Uterus (tissue), 4 donors: ENCODE results near the gene MPPED1. TPM values are rescaled to one million over a fixed set of nuclear protein-coding genes. Genes with fewer than 3 reads are reported as not detected.

ENCODE experiments used
- DNase-seq, 2 donors: peaks; one replicate each; pipeline ENCODE4 v3.0.0-alpha.2; 2019 to 2020
- H3K27ac ChIP-seq, 2 donors: fragments of 200-600 bp; sonication (generic); 1 replicate in 1 of 2; 2 replicates in 1 of 2; pipeline ENCODE4 v1.5.1; 2016 to 2018
- H3K27me3 ChIP-seq, 2 donors: fragments of 200-600 bp; sonication (generic); one replicate each; pipeline ENCODE4 v1.5.1; 2018 to 2019; ENCODE audit warnings: control low read depth in 1 of 2
- H3K36me3 ChIP-seq, 2 donors: fragments of 200-600 bp; sonication (generic); one replicate each; pipeline ENCODE4 v1.5.1; 2019; ENCODE audit warnings: control low read depth in 1 of 2
- H3K4me1 ChIP-seq, 2 donors: fragments of 200-600 bp; sonication (generic); one replicate each; pipeline ENCODE4 v1.5.1; 2018 to 2019; ENCODE audit warnings: control low read depth in 1 of 2
- H3K4me3 ChIP-seq, 2 donors: fragments of 200-600 bp; sonication (generic); 1 replicate in 1 of 2; 2 replicates in 1 of 2; pipeline ENCODE4 v1.5.1; 2018 to 2019; ENCODE audit warnings: mild to moderate bottlenecking in 1 of 2
- H3K9me3 ChIP-seq, 2 donors: fragments of 200-600 bp; sonication (generic); one replicate each; pipeline ENCODE4 v1.5.1; 2019; ENCODE audit warnings: control low read depth in 1 of 2
- POLR2A ChIP-seq, 2 donors: fragments of 450-650 bp; IDR thresholded peaks; one replicate each; pipeline ENCODE4 v1.6.1; 2016; ENCODE audit warnings: antibody characterized with exemption in 2 of 2, mild to moderate bottlenecking in 1 of 2, moderate library complexity in 1 of 2
- intact Hi-C: fragments of 100-400 bp; cut with DNase I; formaldehyde crosslinking; loops from one replicate; pipeline ENCODE4 v1.15.1; 2023; ENCODE audit warnings: low total_unique reads
- total RNA-seq, 4 donors: library from RNA; depleted of rRNA in 3 of 4; stranded (reverse); fragments of >200 nt in 3 of 4; gene quantifications; one replicate each; pipeline versions ENCODE4 v1.1.0 to v1.2.4, GENCODE V29; 2014 to 2023
- TF ChIP-seq, protein P1 (sequence below), 4 experiments: fragments of 200-600 bp in 2 of 4; fragments of 450-650 bp in 2 of 4; sonication (generic) in 2 of 4; IDR thresholded peaks; one replicate each; pipeline ENCODE4 v1.5.1; 2016 to 2019; ENCODE audit warnings: antibody characterized with exemption in 4 of 4, mild to moderate bottlenecking in 2 of 4, moderate library complexity in 1 of 4
- donor health status: DM: yes; HTN: yes; CAD: no.

MPPED1 gene
- total RNA-seq, 4 donors from 2014 or later, result 0.67 to 8.4 TPM; not detected in 2

GRCh38 chr22:43515411-43515810 is 103.6 kb downstream of the MPPED1 start:
- Histone ChIP-seq H3K36me3 (no peaks in the 10 kb centered on the region), H3K9me3 (no peaks in the 10 kb centered on the region), H3K27ac (no peak overlapping the region), H3K27me3 (no peaks in the 10 kb centered on the region), H3K4me1 (no peaks in the 10 kb centered on the region), H3K4me3 (no peak overlapping the region)
- TF ChIP-seq, protein P1, sequence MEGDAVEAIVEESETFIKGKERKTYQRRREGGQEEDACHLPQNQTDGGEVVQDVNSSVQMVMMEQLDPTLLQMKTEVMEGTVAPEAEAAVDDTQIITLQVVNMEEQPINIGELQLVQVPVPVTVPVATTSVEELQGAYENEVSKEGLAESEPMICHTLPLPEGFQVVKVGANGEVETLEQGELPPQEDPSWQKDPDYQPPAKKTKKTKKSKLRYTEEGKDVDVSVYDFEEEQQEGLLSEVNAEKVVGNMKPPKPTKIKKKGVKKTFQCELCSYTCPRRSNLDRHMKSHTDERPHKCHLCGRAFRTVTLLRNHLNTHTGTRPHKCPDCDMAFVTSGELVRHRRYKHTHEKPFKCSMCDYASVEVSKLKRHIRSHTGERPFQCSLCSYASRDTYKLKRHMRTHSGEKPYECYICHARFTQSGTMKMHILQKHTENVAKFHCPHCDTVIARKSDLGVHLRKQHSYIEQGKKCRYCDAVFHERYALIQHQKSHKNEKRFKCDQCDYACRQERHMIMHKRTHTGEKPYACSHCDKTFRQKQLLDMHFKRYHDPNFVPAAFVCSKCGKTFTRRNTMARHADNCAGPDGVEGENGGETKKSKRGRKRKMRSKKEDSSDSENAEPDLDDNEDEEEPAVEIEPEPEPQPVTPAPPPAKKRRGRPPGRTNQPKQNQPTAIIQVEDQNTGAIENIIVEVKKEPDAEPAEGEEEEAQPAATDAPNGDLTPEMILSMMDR (IDR thresholded peaks at IDR 0.05), result no peak
- no peak for TF ChIP-seq POLR2A (IDR thresholded peaks at IDR 0.05)
- intact Hi-C loops, result no loop called here
- DNase-seq, result no peak

GRCh38 chr22:43515902-43516301 is 104.1 kb downstream of the MPPED1 start:
- Histone ChIP-seq H3K27ac (no peak overlapping the region), H3K4me1 (no peaks in the 10 kb centered on the region), H3K9me3 (no peaks in the 10 kb centered on the region), H3K4me3 (no peak overlapping the region), H3K36me3 (no peaks in the 10 kb centered on the region), H3K27me3 (no peaks in the 10 kb centered on the region)
- intact Hi-C loops, result no loop called here
- no peak for TF ChIP-seq POLR2A (IDR thresholded peaks at IDR 0.05)
- TF ChIP-seq, protein P1 (IDR thresholded peaks at IDR 0.05), result no peak
- DNase-seq, result no peak

GRCh38 chr22:43516386-43516785 is 104.6 kb downstream of the MPPED1 start:
- Histone ChIP-seq H3K27ac (no peak overlapping the region), H3K9me3 (no peaks in the 10 kb centered on the region), H3K4me3 (no peak overlapping the region), H3K27me3 (no peaks in the 10 kb centered on the region), H3K36me3 (no peaks in the 10 kb centered on the region), H3K4me1 (no peaks in the 10 kb centered on the region)
- no peak for DNase-seq
- intact Hi-C loops, result no loop called here
- no peak for TF ChIP-seq POLR2A (IDR thresholded peaks at IDR 0.05)
- TF ChIP-seq, protein P1 (IDR thresholded peaks at IDR 0.05), result no peak

DNA sequence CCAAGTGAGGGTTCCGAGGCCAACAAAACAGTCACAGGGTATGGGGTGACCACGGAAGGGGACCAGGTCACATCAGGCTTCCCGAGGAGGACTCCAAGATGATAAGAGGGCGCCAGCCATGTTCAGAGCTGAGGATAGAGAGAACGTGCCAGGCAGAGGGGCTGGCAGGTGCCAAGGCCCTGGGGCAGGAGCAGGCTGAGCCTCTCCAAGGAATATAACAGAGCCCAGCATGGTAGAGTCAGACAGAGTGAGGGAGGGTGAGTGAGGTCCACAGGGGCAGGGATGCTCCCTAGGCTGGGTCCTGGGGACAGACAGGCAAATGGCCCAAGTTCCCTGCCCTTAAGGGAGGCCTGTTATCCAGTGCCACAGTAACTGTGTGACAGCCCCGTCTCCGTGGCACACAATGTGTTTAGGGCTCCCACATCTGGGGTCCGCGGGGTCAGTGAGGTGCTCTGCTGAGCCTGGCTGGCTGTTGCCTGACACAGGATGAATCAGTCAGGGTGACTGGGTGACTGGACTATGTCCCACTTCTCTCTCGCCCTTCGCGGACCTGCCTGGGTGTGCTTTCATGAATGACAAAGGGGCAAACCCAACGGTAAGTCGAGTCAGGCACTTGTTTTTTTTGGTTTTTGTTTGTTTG is 105.3 kb downstream of the MPPED1 start:
- Histone ChIP-seq H3K36me3 (no peaks in the 10 kb centered on the region), H3K4me1 (no peaks in the 10 kb centered on the region), H3K27ac (no peak overlapping the region), H3K4me3 (no peak overlapping the region), H3K27me3 (no peaks in the 10 kb centered on the region), H3K9me3 (no peaks in the 10 kb centered on the region)
- TF ChIP-seq, protein P1 (IDR thresholded peaks at IDR 0.05), result no peak
- TF ChIP-seq POLR2A (IDR thresholded peaks at IDR 0.05), result no peak
- DNase-seq, result no peak
- intact Hi-C loops, result no loop called here

DNA sequence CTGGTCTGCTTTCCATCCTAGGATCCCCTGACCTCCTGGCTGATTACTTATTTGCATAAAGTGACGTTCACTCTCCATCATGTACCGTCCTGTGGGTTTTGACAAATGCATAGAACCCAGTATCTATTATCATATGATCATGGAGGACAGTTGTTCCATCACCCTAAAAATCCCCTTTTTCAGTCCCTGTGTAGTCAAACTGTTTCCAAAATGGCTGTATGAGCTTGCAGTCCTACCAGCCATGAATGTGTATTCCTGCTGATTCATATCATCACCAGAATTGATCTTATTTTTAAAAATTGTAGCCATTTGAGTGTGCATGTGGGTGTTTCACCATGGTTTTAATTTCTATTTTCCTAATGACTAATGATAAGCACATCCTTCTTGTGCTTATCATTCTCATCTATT is 108.8 kb downstream of the MPPED1 start:
- H3K4me1 ChIP-seq, result no peaks in the 10 kb centered on the region
- H3K9me3 ChIP-seq, result no peaks in the 10 kb centered on the region
- DNase-seq, result no peak
- H3K27me3 ChIP-seq, result no peaks in the 10 kb centered on the region
- intact Hi-C loops, result no loop called here
- no peaks in the 10 kb centered on the region for H3K36me3 ChIP-seq
- no peak overlapping the region for H3K27ac ChIP-seq
- no peak overlapping the region for H3K4me3 ChIP-seq
- TF ChIP-seq POLR2A (IDR thresholded peaks at IDR 0.05), result no peak
- TF ChIP-seq, protein P1 (IDR thresholded peaks at IDR 0.05), result no peak
